8988T (cell line): Measurements from ENCODE around the gene PERCC1.
"Not testable (repeated sequence)": the region's sequence is repeated elsewhere in the genome, so short reads cannot be mapped to it uniquely, and the experiment has no call there.

ENCODE experiments used
- DNase-seq: peaks from one replicate; pipeline ENCODE4 v3.0.0; 2011

PERCC1 gene

DNA sequence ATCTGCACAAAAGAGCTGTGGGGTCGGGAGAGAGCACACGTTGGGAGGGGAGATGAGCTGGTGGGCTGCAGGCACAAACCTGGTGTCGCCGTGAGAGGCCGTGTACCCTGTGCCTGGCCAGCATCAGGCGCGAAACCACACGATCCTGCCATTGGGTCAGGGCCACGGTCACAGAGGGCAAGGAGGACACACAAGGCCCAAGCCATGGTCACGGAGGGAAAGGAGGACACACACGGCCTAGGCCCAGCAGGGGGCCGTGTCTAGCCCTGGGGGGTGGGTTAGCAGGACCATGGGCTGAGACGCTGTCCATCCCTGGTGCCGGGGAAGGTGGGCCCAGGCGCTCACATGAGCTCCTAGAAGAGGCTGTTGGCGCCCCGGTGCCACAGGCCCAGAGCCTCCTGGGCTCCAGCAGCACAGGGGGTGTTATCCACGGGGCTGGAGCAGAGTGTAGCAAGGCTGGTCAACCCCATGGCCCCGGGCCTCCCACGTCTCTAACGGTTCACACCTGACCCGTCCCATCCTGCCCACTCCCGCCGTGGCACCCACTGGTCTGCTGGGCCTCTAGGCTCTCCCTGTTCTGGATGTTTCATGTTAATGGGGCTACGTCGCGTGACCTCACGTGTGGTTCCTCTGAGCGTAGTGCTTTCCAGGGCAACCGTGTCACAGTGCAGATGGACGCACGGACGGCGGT, 21.0 kb downstream of the PERCC1 start:
- DNase-seq = no peak

DNA sequence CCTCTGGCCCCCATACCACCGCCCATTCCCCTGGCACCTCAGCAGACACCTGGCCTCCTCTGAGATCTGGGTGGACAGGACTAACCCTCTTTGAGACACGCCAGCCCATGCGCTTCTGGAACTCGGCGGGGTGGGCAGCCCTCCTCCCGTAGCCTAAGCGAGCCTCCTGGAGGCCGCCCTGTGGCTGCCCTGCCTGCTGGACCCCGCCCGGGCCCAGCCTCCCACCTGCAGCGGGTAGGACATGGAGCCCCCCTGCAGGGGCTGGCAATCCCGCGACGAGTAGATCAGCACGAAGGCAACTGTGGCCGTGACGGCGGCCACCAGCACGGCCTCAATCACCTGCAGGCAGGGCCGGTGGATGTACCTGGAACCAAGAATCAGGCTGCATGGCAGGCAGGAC, 21.7 kb downstream of the PERCC1 start:
- DNase-seq = no peak

DNA sequence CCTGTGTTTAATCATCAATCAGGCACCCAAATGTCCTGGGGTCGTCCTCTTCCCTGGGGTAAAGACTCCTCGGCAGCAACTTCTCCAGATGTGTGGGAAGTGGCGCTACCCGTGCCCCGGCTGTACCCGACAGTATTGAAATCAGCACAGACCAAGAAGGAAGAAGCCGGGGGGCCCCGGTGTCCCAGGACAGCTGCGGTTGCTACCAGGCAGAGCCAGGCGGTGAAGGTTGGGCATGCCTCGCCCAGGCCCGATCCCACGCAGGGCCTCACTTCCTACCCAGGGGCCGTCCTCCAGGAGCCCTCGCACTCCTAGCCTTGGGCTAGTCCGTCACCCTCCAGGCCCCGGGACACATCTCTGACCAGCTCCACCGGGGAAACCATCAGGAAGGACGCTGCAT, 22.4 kb downstream of the PERCC1 start:
- DNase-seq = no peak

DNA sequence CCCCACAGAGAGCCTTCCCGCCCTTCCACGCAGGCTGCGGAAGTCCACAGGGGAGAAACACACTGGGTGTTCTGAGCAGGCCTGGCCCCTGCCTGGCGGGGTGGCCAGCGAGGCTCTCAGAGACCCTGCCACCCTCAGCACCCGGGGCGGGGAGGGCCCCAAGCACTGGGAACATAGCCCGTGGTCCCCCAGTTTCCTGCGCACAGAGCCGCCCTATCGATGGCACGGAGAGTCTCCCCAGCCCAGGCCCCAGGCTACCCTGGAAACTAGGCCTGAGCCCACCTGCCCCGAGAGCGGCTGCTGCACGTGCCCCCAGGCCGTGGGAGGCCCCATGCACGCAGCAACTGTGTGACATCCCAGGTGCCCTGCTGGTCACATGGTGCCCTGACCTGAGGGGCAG, 23.7 kb downstream of the PERCC1 start:
- DNase-seq = no peak

DNA sequence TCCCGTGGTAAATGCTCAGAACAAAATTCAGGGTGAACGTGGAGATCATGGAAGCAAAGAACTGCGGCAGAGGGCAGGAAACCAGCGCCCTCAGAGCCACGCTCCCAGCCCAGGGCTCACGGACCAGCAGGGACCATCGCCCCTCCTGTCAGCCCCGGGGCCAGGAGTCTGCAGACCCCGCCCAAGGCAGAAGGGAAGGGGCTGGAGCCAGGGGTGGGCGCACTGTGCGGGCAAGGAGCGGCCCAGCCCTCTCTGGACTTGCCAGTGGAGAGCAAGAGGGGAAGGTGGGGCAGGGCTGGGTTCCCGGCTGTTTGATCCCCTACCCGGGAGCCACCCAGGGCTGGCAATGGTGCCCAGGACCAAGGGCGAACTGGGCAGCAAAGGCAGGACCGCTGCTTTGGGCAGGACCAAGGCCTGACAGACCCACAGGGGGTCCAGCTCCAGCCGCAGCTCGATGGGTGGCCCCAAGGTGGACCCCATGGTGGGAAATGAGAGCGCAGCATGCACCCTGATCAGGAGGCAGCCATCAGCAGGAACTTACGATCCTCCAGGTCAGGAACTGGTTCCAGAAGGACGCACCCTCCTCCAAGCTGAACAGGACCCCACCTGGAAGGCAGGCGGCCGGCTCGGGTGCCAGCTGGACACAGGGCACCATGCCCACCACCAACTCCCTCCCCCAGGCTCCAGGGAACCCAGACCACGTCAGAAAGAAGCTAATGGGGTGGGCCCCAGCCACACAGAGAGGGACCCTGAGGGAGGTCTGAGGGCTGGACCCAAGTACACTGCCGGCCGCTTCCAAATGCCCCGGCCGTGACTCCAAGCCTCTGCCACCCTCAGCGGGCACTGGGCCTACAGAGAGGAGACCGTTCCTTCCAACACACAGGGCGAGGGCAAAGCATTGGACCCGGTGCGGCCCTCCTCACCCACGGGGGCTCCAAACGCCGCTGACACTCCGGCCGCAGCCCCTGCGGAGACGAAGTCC, 24.6 kb downstream of the PERCC1 start:
- DNase-seq = no peak

DNA sequence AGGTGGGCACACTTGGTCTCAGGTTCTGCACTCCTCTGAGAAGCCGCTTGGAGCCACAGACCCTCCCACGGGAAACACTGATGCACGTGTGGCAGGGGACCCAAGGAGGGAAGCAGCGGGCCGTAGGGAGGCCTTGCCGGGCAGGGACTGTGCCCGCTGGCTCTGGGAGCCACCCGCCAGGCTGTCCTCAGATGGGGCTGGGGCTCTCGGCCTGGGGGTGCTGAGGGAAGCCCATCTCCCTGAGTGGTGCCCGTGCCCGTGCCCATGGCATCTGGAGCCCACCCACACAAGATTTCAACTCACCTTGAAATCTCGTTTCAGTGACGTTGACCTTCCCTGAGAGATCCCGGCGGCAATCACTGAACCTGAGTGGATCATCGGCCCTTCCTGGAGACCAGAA, 26.1 kb downstream of the PERCC1 start:
- no peak for DNase-seq

DNA sequence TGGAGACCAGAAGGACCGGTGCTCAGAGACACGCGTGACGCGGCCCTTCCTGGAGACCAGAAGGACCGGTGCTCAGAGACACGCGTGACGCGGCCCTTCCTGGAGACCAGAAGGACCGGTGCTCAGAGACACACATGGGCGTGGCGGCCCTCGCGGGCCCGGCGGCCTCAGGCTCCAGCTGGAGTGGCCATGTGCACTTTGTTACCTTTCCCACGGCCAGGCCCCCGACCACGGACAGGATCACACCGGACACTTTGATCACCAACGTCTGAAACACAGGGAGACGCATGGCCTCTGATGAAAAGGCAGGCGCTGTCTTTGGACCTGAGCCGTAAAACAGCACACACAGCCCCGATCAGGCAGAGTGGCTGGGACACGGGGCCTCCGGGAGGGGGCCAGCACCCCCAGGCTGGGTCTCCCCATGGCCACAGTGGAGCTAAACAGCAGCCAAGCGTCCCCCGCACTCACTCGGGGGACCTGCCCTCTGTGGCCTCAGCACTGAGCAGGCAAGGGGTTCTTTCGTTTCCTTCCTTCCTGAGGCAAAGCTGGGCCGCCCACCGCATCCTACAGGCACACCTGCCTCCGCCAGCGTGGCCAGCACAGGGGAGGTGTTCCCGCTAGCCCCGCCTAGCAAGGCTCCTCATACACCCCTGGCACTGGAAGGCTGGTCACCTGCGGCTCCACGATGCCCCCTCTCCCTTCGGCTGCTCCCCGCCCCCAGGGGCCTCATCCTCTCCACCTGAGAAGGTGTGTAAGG, 26.8 kb downstream of the PERCC1 start:
- no peak for DNase-seq

DNA sequence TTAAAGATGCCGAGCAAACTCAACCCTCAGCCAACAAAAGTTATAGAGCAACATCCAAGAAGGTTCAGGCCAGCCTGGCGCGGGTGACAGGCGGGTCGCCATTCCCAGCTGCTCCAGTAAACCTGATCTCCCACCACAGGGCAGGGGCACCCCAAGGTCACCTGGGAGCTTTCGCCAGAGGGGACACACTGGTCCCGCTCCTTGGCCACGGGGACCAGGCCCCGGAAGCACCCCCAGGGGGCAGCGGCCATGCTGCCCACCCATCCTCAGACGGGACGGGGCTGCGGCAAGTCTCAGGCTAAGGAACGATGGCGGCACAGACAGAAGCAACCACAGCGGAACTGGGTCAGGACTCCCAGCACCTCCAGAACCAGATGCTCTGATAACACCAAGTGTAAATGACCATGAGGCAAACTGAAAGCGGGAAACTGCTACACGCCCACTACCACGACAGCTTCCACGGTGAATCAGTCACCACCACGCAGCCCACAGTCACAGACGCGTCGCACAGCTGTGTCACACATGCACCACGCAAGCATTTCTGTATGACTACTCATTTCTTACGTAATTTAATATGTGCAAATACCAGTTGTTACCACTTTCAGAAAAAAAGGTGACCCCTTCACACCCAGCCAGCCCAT, 27.6 kb downstream of the PERCC1 start:
- no peak for DNase-seq

DNA sequence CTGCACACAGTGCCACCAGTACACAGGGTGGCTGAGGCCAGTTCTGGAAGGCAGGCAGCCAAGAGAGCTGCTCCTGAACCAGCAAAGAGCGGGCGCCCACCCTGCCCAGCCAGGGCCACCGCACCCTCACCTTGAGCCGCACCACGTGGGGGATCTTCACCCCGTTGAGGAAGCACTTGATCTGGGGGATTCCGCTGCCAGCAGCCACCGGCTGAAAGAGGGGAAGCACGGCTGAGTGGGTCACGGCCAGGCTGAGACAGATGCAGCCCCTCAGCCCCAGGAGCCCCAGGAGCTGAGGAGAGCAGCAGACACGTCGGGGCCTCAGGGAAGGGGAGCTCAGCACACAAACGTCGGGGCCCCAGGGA, 28.1 kb downstream of the PERCC1 start:
- DNase-seq = no peak

DNA sequence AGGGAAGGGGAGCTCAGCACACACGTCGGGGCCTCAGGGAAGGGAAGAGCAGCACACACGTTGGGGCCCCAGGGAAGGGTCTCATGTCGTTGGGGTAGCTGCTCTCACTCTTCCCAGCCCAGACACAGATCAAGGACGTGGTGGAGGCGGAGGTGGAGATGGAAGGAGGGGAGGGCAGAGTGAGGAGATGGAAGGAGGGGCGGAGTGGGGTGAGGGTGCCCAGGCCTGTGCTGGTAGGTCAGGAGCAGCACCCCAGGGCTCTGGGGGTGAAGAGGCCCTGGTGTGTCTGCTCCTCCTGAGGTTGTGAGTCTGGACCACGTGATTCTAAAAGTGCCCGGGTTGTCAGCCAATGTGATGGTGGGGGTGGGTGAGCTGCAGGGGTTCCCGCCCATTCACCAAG, 29.1 kb downstream of the PERCC1 start:
- no peak for DNase-seq

DNA sequence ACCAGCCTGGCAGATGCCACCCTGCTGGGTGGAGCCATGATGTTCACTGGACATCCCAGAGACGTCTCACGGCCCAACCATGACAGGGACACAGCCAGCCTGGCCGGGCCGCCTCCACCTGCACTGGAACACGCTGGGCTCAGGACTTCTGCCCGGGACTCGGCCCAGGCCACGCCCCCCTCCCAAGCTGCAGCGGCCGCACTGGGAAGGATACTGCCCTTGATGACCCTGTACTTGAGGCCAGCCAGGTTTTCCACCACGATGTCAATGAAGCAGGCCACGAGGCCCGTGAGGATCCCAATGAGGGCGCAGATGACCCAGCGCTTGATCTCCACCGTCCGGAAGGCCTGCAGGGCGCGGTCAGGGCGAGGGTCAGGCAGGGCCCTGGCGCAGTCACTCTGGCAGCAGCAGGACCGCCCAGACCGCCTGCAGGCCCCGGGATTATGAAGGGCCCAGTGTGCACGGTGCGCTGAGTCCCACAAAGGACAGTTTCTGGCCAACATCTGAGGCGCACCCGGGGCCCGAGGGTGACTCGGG, 29.8 kb downstream of the PERCC1 start:
- DNase-seq = no peak

DNA sequence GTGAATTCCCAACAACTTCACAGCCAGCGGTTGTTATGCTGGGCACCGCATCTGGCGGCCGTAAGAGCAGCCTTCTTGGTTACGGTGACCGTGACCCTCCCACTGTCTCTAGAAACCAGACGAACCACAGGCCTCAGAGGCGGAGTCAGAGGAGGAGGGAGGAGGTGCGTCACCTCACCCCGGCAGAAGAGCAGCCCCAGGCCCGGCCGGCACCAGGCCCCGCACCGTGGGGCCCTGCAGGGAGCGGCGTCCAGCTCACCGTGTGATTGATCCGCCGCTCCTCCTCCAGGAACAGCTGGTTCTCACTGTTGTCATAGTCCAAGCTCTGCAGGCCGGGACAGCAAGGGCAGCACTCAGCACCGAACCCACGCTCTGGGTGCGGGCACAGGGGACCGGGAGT, 30.3 kb downstream of the PERCC1 start:
- DNase-seq = no peak

DNA sequence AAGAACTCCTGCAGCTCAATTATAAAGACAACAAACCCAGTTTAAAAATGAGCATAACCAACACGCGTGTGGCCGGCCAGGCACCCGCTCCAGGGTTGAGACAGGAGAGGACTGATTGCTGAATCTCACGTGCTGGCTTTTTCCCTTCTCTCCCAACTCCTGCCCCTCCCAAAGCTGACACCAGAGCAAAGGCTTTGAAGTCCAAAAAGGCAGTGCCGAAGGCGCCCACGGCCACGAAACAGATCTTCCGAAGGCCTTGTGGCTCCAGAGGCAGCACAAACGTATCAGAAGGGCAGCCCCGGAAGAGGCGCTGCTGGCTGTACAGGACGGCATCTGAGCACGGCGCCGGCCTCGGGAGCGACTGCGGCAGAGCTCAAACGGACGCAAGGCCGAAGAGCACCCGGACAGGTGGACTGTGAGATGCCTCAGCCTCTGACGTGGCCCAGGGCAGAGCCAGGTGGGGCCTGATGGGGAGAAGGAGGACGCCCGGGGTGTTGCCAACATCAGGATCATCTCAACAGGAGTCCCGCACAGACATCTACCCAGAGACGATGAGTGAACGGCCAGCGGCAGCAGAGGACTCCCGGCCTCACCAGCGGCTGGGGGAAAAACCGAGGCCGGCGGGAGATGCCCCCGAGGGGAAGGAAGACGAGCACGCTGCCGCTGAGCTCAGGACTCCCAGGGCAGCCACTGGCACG, 33.5 kb downstream of the PERCC1 start:
- DNase-seq = no peak

DNA sequence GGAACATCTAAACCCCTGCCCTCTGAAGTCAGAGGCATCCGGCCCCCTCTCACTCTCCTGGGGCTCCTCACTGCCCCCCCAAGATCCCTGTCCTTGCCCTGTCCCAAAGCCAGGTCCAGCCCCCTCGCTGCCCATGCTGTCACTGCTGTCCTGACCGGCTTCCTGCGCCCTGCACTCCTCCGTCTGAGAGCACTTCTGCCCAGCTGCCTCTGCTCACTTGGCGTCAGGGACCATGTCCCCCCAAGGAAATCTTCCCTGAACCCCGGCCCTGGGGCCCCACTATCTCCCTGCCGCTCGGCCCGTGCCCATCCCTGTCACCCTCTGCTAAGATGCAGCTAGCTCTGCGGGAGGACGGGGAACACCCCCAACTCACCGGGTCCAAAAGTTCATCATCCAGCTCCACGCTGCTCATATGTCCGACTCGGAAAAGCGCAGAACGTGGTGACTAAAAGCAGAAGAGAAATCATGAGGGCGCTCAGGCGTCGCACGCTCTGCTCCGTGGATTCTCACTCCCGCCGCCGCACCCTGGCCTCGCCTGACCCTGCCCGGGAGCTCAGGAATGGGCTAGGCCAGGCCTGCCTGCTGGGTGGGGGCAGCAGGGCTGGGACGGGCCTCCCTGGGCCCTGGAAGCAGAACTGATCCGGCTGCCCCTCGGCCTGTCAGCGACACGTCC, 34.2 kb downstream of the PERCC1 start:
- DNase-seq = no peak

DNA sequence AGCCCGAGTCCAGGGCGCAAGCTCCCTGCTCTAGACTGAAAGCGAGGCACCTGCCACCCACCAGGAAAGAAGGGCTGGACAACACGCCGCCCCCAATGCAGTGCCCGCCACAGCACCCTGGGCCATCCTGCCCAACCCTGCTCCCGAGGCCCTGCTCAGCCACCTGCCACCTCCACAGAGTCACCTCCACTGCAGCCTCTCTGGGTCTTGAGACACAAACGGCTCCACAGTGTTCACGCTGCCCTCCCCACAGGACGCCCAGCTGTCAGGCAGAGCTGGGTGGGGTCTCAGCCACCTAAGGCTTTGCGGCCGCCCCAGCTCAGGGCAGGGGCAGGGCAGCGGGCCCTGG, 34.7 kb downstream of the PERCC1 start:
- no peak for DNase-seq

DNA sequence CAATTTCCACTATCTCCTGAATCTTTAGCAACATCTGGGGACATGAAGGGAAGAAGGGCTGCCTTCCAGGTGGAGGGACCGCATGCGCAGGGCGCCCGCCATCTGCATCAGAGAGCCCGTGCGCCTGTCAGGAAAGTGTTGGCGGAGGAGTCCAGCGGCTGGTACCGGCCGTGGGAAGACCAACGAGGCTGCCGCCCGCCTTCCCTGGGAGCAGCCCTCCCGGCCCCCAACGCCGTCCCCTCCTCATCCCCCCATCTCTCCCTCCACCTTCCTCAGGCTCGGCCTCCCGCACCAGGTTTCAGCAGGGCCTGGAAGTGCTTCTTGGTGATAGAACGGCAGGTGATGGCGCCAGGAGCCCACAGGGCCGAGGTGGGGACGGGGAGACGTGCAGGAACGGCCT, 35.2 kb downstream of the PERCC1 start:
- no peak for DNase-seq

DNA sequence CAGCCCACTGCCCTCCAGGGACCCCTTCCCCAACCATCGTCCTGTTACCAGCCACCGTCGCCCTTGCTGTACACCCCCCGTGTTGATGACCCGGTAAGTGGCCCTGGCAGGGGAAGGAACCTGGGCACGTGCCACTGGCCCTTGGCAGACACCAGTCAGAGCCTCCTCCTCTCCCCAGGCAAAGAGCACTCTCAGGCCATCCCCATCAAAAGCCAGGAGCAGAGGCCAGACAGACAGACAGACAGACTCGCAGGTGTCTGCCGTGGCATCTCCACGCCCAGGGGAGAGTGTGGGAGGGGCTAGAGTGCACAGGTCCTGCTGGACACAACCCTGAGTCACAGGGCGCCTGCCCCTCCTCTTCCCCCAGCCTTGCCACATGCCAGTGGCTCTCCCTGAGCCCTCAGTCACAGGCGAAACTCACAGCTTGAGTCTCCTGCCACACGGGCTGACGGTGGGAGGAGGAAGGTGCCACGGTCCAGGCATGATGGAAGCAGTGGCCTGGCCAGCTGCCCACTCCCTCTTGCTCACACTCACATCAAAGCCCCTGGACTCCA, 36.2 kb downstream of the PERCC1 start:
- no peak for DNase-seq

DNA sequence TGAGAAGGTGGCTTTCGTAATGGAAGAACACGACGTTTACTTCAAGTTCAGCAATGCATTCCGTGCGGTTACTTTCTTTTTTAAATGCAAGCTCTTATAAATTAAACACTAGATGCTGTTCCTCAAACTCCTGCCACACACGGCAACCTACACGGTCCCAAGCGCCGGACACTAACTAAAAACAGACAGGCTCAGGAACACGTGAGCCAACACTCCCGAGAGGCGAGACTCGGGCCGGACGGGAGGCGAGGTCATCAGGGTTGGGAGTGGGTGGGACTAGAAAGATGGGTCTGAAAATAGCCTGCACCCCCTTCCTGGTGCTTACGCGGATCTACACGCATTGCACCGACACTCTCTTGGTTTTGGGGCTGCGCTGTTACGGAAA, 37.5 kb downstream of the PERCC1 start:
- no peak for DNase-seq

DNA sequence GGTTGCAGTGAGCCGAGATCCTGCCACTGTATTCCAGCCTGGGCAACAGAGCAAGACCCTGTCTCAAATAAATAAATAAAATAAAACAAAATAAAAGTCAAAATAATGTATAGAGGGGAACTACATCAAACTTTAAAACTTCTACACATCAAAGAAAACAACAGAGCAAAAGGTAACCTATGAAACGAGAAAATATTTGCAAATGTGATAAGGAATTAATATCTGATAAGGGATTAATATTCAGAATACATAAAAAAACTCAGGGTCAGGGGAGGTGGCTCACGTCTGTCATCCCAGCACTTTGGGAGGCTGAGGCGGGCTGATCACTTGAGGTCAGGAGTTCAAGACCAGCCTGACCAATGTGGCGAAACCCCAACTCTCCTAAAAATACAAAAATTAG, 38.3 kb downstream of the PERCC1 start:
- DNase-seq = not testable (repeated sequence)

DNA sequence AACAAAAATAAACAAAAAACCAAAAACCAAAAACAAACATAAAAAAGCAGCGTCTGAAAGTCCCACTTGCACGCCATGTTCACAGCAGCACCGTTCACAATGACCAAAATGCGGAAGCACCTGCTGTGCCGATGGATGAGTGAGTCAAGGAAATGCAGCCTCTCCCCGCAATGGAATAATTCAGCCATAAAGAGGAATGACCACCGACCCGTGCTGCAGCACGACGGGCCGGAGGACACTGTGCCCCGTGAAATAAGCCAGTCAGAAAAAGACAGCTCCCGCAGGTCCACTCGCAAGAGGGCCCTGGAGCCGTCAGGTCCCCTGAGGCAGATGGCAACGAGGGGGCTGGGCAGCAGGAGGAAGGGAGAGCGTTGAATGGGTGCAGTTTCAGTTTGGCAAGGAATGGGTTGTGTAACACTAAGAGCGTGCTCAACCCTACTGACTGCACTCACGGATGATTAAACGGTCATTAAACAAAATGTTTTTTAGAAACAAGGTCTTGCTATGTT, 38.9 kb downstream of the PERCC1 start:
- no peak for DNase-seq
